Endodermal cell (in vitro differentiated cells): Measurements from ENCODE around the gene ARHGAP40. TPM values are rescaled to one million over a fixed set of nuclear protein-coding genes. Genes with fewer than 3 reads are reported as not detected.

Source experiments
- DNase-seq: peaks from one replicate; pipeline ENCODE4 v3.0.0-alpha.2; 2017
- H3K27ac ChIP-seq: 2 replicates; pipeline ENCODE4 v1.5.1; 2013; ENCODE audit warnings: mild to moderate bottlenecking, low read depth, low read length, moderate library complexity
- H3K27me3 ChIP-seq: 2 replicates; pipeline ENCODE4 v1.6.1; 2013; ENCODE audit warnings: mild to moderate bottlenecking, low read length, moderate library complexity; ENCODE audit not compliant: insufficient read depth, control insufficient read depth, poor library complexity, severe bottlenecking
- H3K36me3 ChIP-seq: 2 replicates; pipeline ENCODE4 v1.7.0; 2013; ENCODE audit warnings: mild to moderate bottlenecking, low read length, moderate library complexity; ENCODE audit not compliant: control insufficient read depth, insufficient read depth
- H3K4me1 ChIP-seq: one replicate; pipeline ENCODE4 v1.7.0; 2013; ENCODE audit warnings: low read length; ENCODE audit not compliant: control insufficient read depth, insufficient read depth
- H3K4me3 ChIP-seq: 2 replicates; pipeline ENCODE4 v1.5.1; 2013; ENCODE audit warnings: mild to moderate bottlenecking, low read length, moderate library complexity
- H3K9ac ChIP-seq: 2 replicates; pipeline ENCODE4 v1.6.1; 2013; ENCODE audit warnings: mild to moderate bottlenecking, low read length, moderate library complexity; ENCODE audit not compliant: poor library complexity, severe bottlenecking; ENCODE audit errors: extremely low read depth
- H3K9me3 ChIP-seq: 2 replicates; pipeline ENCODE4 v1.6.1; 2013; ENCODE audit warnings: mild to moderate bottlenecking, low read length, moderate library complexity; ENCODE audit not compliant: control insufficient read depth
- H3K27ac Mint-ChIP-seq: 2 replicates; pipeline ENCODE4 v1.8.0; 2020; ENCODE audit warnings: mixed read lengths
- H3K27me3 Mint-ChIP-seq: 2 replicates; pipeline ENCODE4 v1.8.0; 2021; ENCODE audit warnings: mild to moderate bottlenecking, mixed read lengths; ENCODE audit not compliant: insufficient read depth
- H3K36me3 Mint-ChIP-seq: 2 replicates; pipeline ENCODE4 v1.8.0; 2020; ENCODE audit warnings: low read depth, mixed read lengths
- H3K4me1 Mint-ChIP-seq: 2 replicates; pipeline ENCODE4 v1.8.0; 2020; ENCODE audit warnings: mixed read lengths
- H3K4me3 Mint-ChIP-seq: 2 replicates; pipeline ENCODE4 v1.8.0; 2020; ENCODE audit warnings: mild to moderate bottlenecking, moderate library complexity, mixed read lengths
- H3K9me3 Mint-ChIP-seq: 2 replicates; pipeline ENCODE4 v1.8.0; 2020; ENCODE audit warnings: mild to moderate bottlenecking, mixed read lengths
- CTCF ChIP-seq: fragments of 200-600 bp; sonication (generic); conservative IDR thresholded peaks from 2 replicates; pipeline ENCODE4 v1.5.0; 2021; ENCODE audit warnings: antibody characterized with exemption, mild to moderate bottlenecking
- WGBS, 2 experiments: methylation state at CpG; one replicate each; pipeline versions ENCODE4 v1.1.5 to v1.1.7; 2013; ENCODE audit warnings: missing lambda C conversion rate in 2 of 2, mixed read lengths in 1 of 2; ENCODE audit not compliant: insufficient coverage in 1 of 2, insufficient read length in 1 of 2; 5-methylcytosine and 5-hydroxymethylcytosine counted together
- total RNA-seq, 2 donors: library from RNA; stranded (reverse); fragmentation: NEBNext Ultra II Directional in 1 of 2; extraction: Animal tissue kit (Norgen Biotek cat#: 25700) in 1 of 2; gene quantifications; 2 replicates in 1 of 2; 3 replicates in 1 of 2; pipeline ENCODE4 v1.2.1, GENCODE V29; 2021

ARHGAP40 gene
- total RNA-seq, 2 donors from 2014 or later = 5.5 to 18.5 TPM

- Mint-ChIP-seq H3K27me3 (peaks cover 80% of the 10 kb centered on the region), H3K36me3 (no peaks in the 10 kb centered on the region), H3K4me1 (peaks cover 7% of the 10 kb centered on the region), H3K9me3 (no peaks in the 10 kb centered on the region), H3K27ac (no peak overlapping the region), H3K4me3 (no peak overlapping the region)
- 58 to 63% methylated on average over 2 to 3 of the region's 4 CpGs for WGBS, 2 experiments
- Histone ChIP-seq H3K27ac (no peak overlapping the region), H3K4me3 (no peak overlapping the region), H3K4me1 (no peaks in the 10 kb centered on the region), H3K9me3 (no peaks in the 10 kb centered on the region), H3K9ac (no peak overlapping the region), H3K36me3 (no peaks in the 10 kb centered on the region), H3K27me3 (peaks cover 41% of the 10 kb centered on the region)
- no peak for DNase-seq
- no peak for TF ChIP-seq CTCF
These were observed 70.2 kb downstream of the ARHGAP40 start for GRCh38 chr20:38671701-38672292.

- no peak overlapping the region for H3K27ac Mint-ChIP-seq
- no peak for DNase-seq
- H3K4me3 ChIP-seq = no peak overlapping the region
- peaks cover 48% of the 10 kb centered on the region for H3K27me3 ChIP-seq
- H3K9me3 Mint-ChIP-seq = no peaks in the 10 kb centered on the region
- peaks cover 7% of the 10 kb centered on the region for H3K4me1 Mint-ChIP-seq
- no peaks in the 10 kb centered on the region for H3K9me3 ChIP-seq
- TF ChIP-seq CTCF = no peak
- H3K4me3 Mint-ChIP-seq = no peak overlapping the region
- H3K27ac ChIP-seq = no peak overlapping the region
- no peaks in the 10 kb centered on the region for H3K4me1 ChIP-seq
- H3K9ac ChIP-seq = no peak overlapping the region
- H3K27me3 Mint-ChIP-seq = peaks cover 85% of the 10 kb centered on the region
- H3K36me3 ChIP-seq = no peaks in the 10 kb centered on the region
- H3K36me3 Mint-ChIP-seq = no peaks in the 10 kb centered on the region
- 68 to 84% methylated on average over 2 to 3 of the region's 3 CpGs for WGBS, 2 experiments
These were observed 70.9 kb downstream of the ARHGAP40 start for GRCh38 chr20:38672504-38672903.

GRCh38 chr20:38673261-38673660, 71.7 kb downstream of the ARHGAP40 start:
- peaks cover 85% of the 10 kb centered on the region for H3K27me3 Mint-ChIP-seq
- TF ChIP-seq CTCF = no peak
- WGBS, 2 experiments = 35 to 46% methylated on average over 3 to 5 of the region's 5 CpGs

More at GRCh38 chr20:38673261-38673660, 71.7 kb downstream of the ARHGAP40 start:
- Mint-ChIP-seq H3K36me3 (no peaks in the 10 kb centered on the region), H3K9me3 (no peaks in the 10 kb centered on the region), H3K4me3 (peak overlapping the region; percentile 71), H3K4me1 (peaks cover 7% of the 10 kb centered on the region), H3K27ac (no peak overlapping the region)
- no peaks in the 10 kb centered on the region for H3K4me1 ChIP-seq
- no peak overlapping the region for H3K9ac ChIP-seq
- H3K27me3 ChIP-seq = peaks cover 52% of the 10 kb centered on the region
- H3K36me3 ChIP-seq = no peaks in the 10 kb centered on the region
- DNase-seq = no peak
- no peak overlapping the region for H3K27ac ChIP-seq
- peak overlapping the region; percentile 86 for H3K4me3 ChIP-seq
- H3K9me3 ChIP-seq = no peaks in the 10 kb centered on the region
